IPS-18a (cell line): Measurements from ENCODE around the gene ZNRF1.
A peak's percentile ranks its signal among the peaks of the same experiment; 100 is the strongest.

ENCODE experiments used
- H3K27ac ChIP-seq: one replicate; pipeline ENCODE4 v1.5.1; 2013; ENCODE audit warnings: low read length
- H3K27me3 ChIP-seq: one replicate; pipeline ENCODE4 v1.6.1; 2013; ENCODE audit warnings: mild to moderate bottlenecking, low read length; ENCODE audit not compliant: control insufficient read depth, insufficient read depth
- H3K36me3 ChIP-seq: one replicate; pipeline ENCODE4 v1.6.1; 2013; ENCODE audit warnings: low read depth, low read length; ENCODE audit not compliant: control insufficient read depth
- H3K4me1 ChIP-seq: one replicate; pipeline ENCODE4 v1.6.1; 2013; ENCODE audit warnings: low read depth, low read length; ENCODE audit not compliant: control insufficient read depth
- H3K4me3 ChIP-seq: one replicate; pipeline ENCODE4 v1.5.1; 2013; ENCODE audit warnings: low read length
- H3K9ac ChIP-seq: one replicate; pipeline ENCODE4 v1.6.1; 2013; ENCODE audit warnings: mild to moderate bottlenecking, low read length, moderate library complexity
- H3K9me3 ChIP-seq: one replicate; pipeline ENCODE4 v1.6.1; 2013; ENCODE audit warnings: low read depth, low read length; ENCODE audit not compliant: control insufficient read depth

The ZNRF1 gene

GRCh38 chr16:75074920-75075687, 76.3 kb downstream of the ZNRF1 start:
- Histone ChIP-seq H3K36me3 (no peaks in the 10 kb centered on the region), H3K9me3 (no peaks in the 10 kb centered on the region), H3K4me1 (peaks cover 20% of the 10 kb centered on the region), H3K9ac (no peak overlapping the region), H3K27me3 (no peaks in the 10 kb centered on the region), H3K27ac (no peak overlapping the region), H3K4me3 (no peak overlapping the region)

- no peak overlapping the region for H3K9ac ChIP-seq
- peaks cover 22% of the 10 kb centered on the region for H3K4me1 ChIP-seq
- no peak overlapping the region for H3K4me3 ChIP-seq
- no peaks in the 10 kb centered on the region for H3K27me3 ChIP-seq
- H3K36me3 ChIP-seq = no peaks in the 10 kb centered on the region
- no peaks in the 10 kb centered on the region for H3K9me3 ChIP-seq
- H3K27ac ChIP-seq = no peak overlapping the region
Observed at GRCh38 chr16:75075688-75076268, 77.0 kb downstream of the ZNRF1 start.

- no peaks in the 10 kb centered on the region for H3K36me3 ChIP-seq
- no peak overlapping the region for H3K27ac ChIP-seq
- H3K9me3 ChIP-seq = no peaks in the 10 kb centered on the region
- no peak overlapping the region for H3K4me3 ChIP-seq
- H3K4me1 ChIP-seq = peaks cover 23% of the 10 kb centered on the region
- H3K9ac ChIP-seq = no peak overlapping the region
- H3K27me3 ChIP-seq = no peaks in the 10 kb centered on the region
Observed at GRCh38 chr16:75078886-75079285, 80.1 kb downstream of the ZNRF1 start.

- H3K9ac ChIP-seq = no peak overlapping the region
- peaks cover 23% of the 10 kb centered on the region for H3K4me1 ChIP-seq
- no peak overlapping the region for H3K27ac ChIP-seq
- H3K9me3 ChIP-seq = no peaks in the 10 kb centered on the region
- H3K27me3 ChIP-seq = no peaks in the 10 kb centered on the region
- H3K36me3 ChIP-seq = no peaks in the 10 kb centered on the region
- no peak overlapping the region for H3K4me3 ChIP-seq
Observed at GRCh38 chr16:75079346-75079926, 80.6 kb downstream of the ZNRF1 start.

GRCh38 chr16:75080205-75081029, 81.6 kb downstream of the ZNRF1 start:
- H3K4me3 ChIP-seq = peak overlapping the region; percentile 48

GRCh38 chr16:75081179-75081859, 82.5 kb downstream of the ZNRF1 start:
- Histone ChIP-seq H3K4me1 (peaks cover 22% of the 10 kb centered on the region), H3K4me3 (no peak overlapping the region), H3K9me3 (no peaks in the 10 kb centered on the region), H3K9ac (no peak overlapping the region), H3K27ac (no peak overlapping the region), H3K27me3 (no peaks in the 10 kb centered on the region), H3K36me3 (no peaks in the 10 kb centered on the region)

More at GRCh38 chr16:75080205-75081029, 81.6 kb downstream of the ZNRF1 start:
- Histone ChIP-seq H3K36me3 (no peaks in the 10 kb centered on the region), H3K9me3 (no peaks in the 10 kb centered on the region), H3K9ac (no peak overlapping the region), H3K4me1 (peaks cover 22% of the 10 kb centered on the region), H3K27me3 (no peaks in the 10 kb centered on the region), H3K27ac (no peak overlapping the region)

- no peak overlapping the region for H3K27ac ChIP-seq
- no peaks in the 10 kb centered on the region for H3K9me3 ChIP-seq
- H3K9ac ChIP-seq = no peak overlapping the region
- no peaks in the 10 kb centered on the region for H3K36me3 ChIP-seq
- H3K4me3 ChIP-seq = no peak overlapping the region
- H3K4me1 ChIP-seq = peaks cover 28% of the 10 kb centered on the region
- H3K27me3 ChIP-seq = no peaks in the 10 kb centered on the region
Observed at GRCh38 chr16:75083813-75084212, 85.0 kb downstream of the ZNRF1 start.

- Histone ChIP-seq H3K4me1 (peaks cover 21% of the 10 kb centered on the region), H3K27ac (no peak overlapping the region), H3K9ac (no peak overlapping the region)
Observed at GRCh38 chr16:75085556-75085955, 86.7 kb downstream of the ZNRF1 start.

GRCh38 chr16:75086281-75086680, 87.5 kb downstream of the ZNRF1 start:
- H3K4me1 ChIP-seq = peaks cover 18% of the 10 kb centered on the region
- no peak overlapping the region for H3K27ac ChIP-seq
- no peak overlapping the region for H3K4me3 ChIP-seq
- no peaks in the 10 kb centered on the region for H3K36me3 ChIP-seq
- no peaks in the 10 kb centered on the region for H3K9me3 ChIP-seq
- H3K27me3 ChIP-seq = no peaks in the 10 kb centered on the region
- H3K9ac ChIP-seq = no peak overlapping the region

More at GRCh38 chr16:75085556-75085955, 86.7 kb downstream of the ZNRF1 start:
- Histone ChIP-seq H3K27me3 (no peaks in the 10 kb centered on the region), H3K9me3 (no peaks in the 10 kb centered on the region), H3K4me3 (no peak overlapping the region), H3K36me3 (no peaks in the 10 kb centered on the region)

- H3K4me3 ChIP-seq = no peak overlapping the region
- no peak overlapping the region for H3K9ac ChIP-seq
- no peaks in the 10 kb centered on the region for H3K9me3 ChIP-seq
- peaks cover 16% of the 10 kb centered on the region for H3K4me1 ChIP-seq
- H3K27ac ChIP-seq = no peak overlapping the region
- H3K36me3 ChIP-seq = no peaks in the 10 kb centered on the region
- H3K27me3 ChIP-seq = no peaks in the 10 kb centered on the region
Observed at GRCh38 chr16:75086688-75087374, 88.0 kb downstream of the ZNRF1 start.
